ENCODE results near the gene SLC15A1. TPM values are rescaled to one million over a fixed set of nuclear protein-coding genes. Genes with fewer than 3 reads are reported as not detected.

SLC15A1 gene
- total RNA-seq, 1 experiment from 2014 or later: 1.9 TPM

DNA sequence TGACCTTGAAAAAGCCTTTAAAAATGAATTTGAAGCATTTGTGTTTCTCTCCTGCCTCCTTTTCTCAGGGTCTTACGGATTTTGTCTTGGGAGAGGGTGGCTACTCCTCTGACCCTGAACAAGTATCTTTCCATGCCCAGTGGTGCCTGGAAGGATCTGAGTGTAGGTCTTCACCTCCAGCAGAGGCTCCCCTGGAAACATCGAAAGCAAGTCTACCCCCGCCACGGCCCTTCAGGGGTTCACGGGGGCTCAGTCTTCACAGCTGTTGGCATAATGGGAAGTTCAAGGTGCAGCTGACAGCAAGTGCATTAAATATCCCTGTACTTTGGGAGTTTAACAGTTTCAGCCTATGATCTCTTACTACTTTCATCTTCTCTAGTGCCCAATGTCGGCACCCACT lies 42.7 kb upstream of the SLC15A1 start:
- Histone ChIP-seq H2BK5ac (ENCODE audit: insufficient read length, low read length) (no peak overlapping the region), H3K23me2 (ENCODE audit: insufficient read length, low read depth, low read length, poor library complexity, severe bottlenecking) (no peaks in the 10 kb centered on the region), H3T11ph (ENCODE audit: low read length) (no peak overlapping the region), H2BK120ac (ENCODE audit: low read depth, low read length, poor library complexity, severe bottlenecking) (no peak overlapping the region), H3K9ac (ENCODE audit: extremely low read depth, insufficient read length, low read length) (no peak overlapping the region), H3K79me1 (ENCODE audit: insufficient read depth, low read depth, low read length, poor library complexity, severe bottlenecking) (no peaks in the 10 kb centered on the region), H3K14ac (ENCODE audit: insufficient read depth, low read length) (no peak overlapping the region), H2BK12ac (ENCODE audit: insufficient read length, low read depth, low read length) (no peak overlapping the region), H3K27me3 (ENCODE audit: insufficient read depth, low read length) (no peaks in the 10 kb centered on the region), H3K79me2 (ENCODE audit: insufficient read depth, low read length) (no peaks in the 10 kb centered on the region), H4K20me1 (ENCODE audit: control insufficient read depth, insufficient read depth, insufficient read length) (peaks cover 3% of the 10 kb centered on the region), H3K4me1 (ENCODE audit: insufficient read depth, low read length) (no peaks in the 10 kb centered on the region), H3K27ac (ENCODE audit: insufficient read length, low read depth, low read length) (no peak overlapping the region), H2BK15ac (ENCODE audit: low read depth, low read length) (no peak overlapping the region), H4K8ac (replicated peaks; ENCODE audit: insufficient read length, low read depth, low read length) (no peak overlapping the region), H3K4me2 (ENCODE audit: insufficient read depth, insufficient read length, low read length) (no peak overlapping the region), H3K4ac (ENCODE audit: low read depth, low read length) (no peak overlapping the region), H3K9me3 (ENCODE audit: control insufficient read depth, low read depth, low read length) (no peaks in the 10 kb centered on the region), H3K56ac (ENCODE audit: insufficient read length, low read depth, low read length) (no peak overlapping the region), H3K23ac (ENCODE audit: insufficient read length, low read depth, low read length) (no peak overlapping the region), H4K91ac (ENCODE audit: insufficient read length, low read depth, low read length) (no peak overlapping the region), H4K5ac (ENCODE audit: insufficient read length, low read depth, low read length) (no peak overlapping the region), H2AFZ (ENCODE audit: low read length) (no peak overlapping the region), H3K18ac (ENCODE audit: insufficient read length, low read depth, low read length) (no peak overlapping the region), H2BK20ac (ENCODE audit: low read depth, low read length, poor library complexity, severe bottlenecking) (no peak overlapping the region), H2AK5ac (ENCODE audit: insufficient read length, low read length) (no peak overlapping the region)
- no peaks in the 10 kb centered on the region for H3K9me3 Mint-ChIP-seq
- H3K4me1 Mint-ChIP-seq: no peaks in the 10 kb centered on the region
- no peak for DNase-seq
- no peaks in the 10 kb centered on the region for H3K27me3 Mint-ChIP-seq (ENCODE audit: low read depth)
- H3K27ac Mint-ChIP-seq: no peak overlapping the region
- TF ChIP-seq, protein P1, sequence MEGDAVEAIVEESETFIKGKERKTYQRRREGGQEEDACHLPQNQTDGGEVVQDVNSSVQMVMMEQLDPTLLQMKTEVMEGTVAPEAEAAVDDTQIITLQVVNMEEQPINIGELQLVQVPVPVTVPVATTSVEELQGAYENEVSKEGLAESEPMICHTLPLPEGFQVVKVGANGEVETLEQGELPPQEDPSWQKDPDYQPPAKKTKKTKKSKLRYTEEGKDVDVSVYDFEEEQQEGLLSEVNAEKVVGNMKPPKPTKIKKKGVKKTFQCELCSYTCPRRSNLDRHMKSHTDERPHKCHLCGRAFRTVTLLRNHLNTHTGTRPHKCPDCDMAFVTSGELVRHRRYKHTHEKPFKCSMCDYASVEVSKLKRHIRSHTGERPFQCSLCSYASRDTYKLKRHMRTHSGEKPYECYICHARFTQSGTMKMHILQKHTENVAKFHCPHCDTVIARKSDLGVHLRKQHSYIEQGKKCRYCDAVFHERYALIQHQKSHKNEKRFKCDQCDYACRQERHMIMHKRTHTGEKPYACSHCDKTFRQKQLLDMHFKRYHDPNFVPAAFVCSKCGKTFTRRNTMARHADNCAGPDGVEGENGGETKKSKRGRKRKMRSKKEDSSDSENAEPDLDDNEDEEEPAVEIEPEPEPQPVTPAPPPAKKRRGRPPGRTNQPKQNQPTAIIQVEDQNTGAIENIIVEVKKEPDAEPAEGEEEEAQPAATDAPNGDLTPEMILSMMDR (conservative IDR thresholded peaks at IDR 0.05): no peak
- H3K4me3 Mint-ChIP-seq: no peak overlapping the region
- WGBS (ENCODE audit: extremely low coverage, insufficient read length, low lambda C conversion rate): no CpG with 5 or more reads among the region's 6 CpGs
- peaks cover 0 to 5% (median 5%) of the 10 kb centered on the region in 3 experiments; a peak in 4 of 7 replicates for H3K36me3 Mint-ChIP-seq (ENCODE audit: insufficient read depth in 1 of 3, low read depth in 3 of 3)

Measured in H9 (cell line).